ENCODE results near the gene PAX1.

The PAX1 gene

GRCh38 chr20:21702553-21703470 is 2.7 kb upstream of the PAX1 start:
- no peak for DNase-seq (ENCODE audit: low read depth)
- TF ChIP-seq CTCF (conservative IDR thresholded peaks at IDR 0.05; ENCODE audit: low read depth, low read length): peak; percentile 51
- H3K4me3 ChIP-seq (ENCODE audit: low read length): no peak overlapping the region

GRCh38 chr20:21703717-21704407 is 1.6 kb upstream of the PAX1 start:
- no peak for TF ChIP-seq CTCF (conservative IDR thresholded peaks at IDR 0.05; ENCODE audit: low read depth, low read length)
- no peak for DNase-seq (ENCODE audit: low read depth)
- no peak overlapping the region for H3K4me3 ChIP-seq (ENCODE audit: low read length)

- H3K4me3 ChIP-seq (ENCODE audit: low read length): no peak overlapping the region
- DNase-seq (ENCODE audit: low read depth): no peak
- TF ChIP-seq CTCF (conservative IDR thresholded peaks at IDR 0.05; ENCODE audit: low read depth, low read length): no peak
Observed at GRCh38 chr20:21704408-21705385, 767 bp upstream of the PAX1 start.

- no peak for DNase-seq (ENCODE audit: low read depth)
- TF ChIP-seq CTCF (conservative IDR thresholded peaks at IDR 0.05; ENCODE audit: low read depth, low read length): no peak
- H3K4me3 ChIP-seq (ENCODE audit: low read length): no peak overlapping the region
Observed at GRCh38 chr20:21706261-21707195, 1.1 kb downstream of the PAX1 start.

GRCh38 chr20:21707267-21707666 is 1.8 kb downstream of the PAX1 start:
- no peak for DNase-seq (ENCODE audit: low read depth)
- TF ChIP-seq CTCF (conservative IDR thresholded peaks at IDR 0.05; ENCODE audit: low read depth, low read length): no peak
- no peak overlapping the region for H3K4me3 ChIP-seq (ENCODE audit: low read length)

Measured in retinal pigment epithelial cell (primary cell).